Effector memory CD4-positive, alpha-beta T cell (primary cell): ENCODE results near the gene TLK1.
"Not testable (repeated sequence)": the region's sequence is repeated elsewhere in the genome, so short reads cannot be mapped to it uniquely, and the experiment has no call there.

Experiments used
- DNase-seq, 3 donors: peaks; one replicate each; pipeline ENCODE4 v3.0.0-alpha.2; 2020
- H3K27ac ChIP-seq: 2 replicates; pipeline ENCODE4 v1.7.0; 2013; ENCODE audit warnings: mild to moderate bottlenecking, low read length, moderate library complexity; ENCODE audit not compliant: insufficient read depth, poor library complexity, severe bottlenecking
- H3K27me3 ChIP-seq: replicated peaks from 2 replicates; pipeline ENCODE4 v1.7.0; 2013; ENCODE audit warnings: mild to moderate bottlenecking, low read length; ENCODE audit not compliant: insufficient read depth, control insufficient read depth, poor library complexity, severe bottlenecking
- H3K36me3 ChIP-seq: 2 replicates; pipeline ENCODE4 v1.7.0; 2013; ENCODE audit warnings: mild to moderate bottlenecking, low read length, moderate library complexity; ENCODE audit not compliant: control insufficient read depth, insufficient read depth
- H3K4me1 ChIP-seq: 2 replicates; pipeline ENCODE4 v1.7.0; 2013; ENCODE audit warnings: low read length, mild to moderate bottlenecking; ENCODE audit not compliant: control insufficient read depth, insufficient read depth, poor library complexity, severe bottlenecking
- H3K4me3 ChIP-seq: 2 replicates; pipeline ENCODE4 v1.7.0; 2013; ENCODE audit warnings: low read length, low read depth, mild to moderate bottlenecking; ENCODE audit not compliant: insufficient read depth, poor library complexity, severe bottlenecking
- H3K9me3 ChIP-seq: 2 replicates; pipeline ENCODE4 v1.7.0; 2013; ENCODE audit warnings: mild to moderate bottlenecking, low read length, moderate library complexity; ENCODE audit not compliant: control insufficient read depth

TLK1 gene

DNA sequence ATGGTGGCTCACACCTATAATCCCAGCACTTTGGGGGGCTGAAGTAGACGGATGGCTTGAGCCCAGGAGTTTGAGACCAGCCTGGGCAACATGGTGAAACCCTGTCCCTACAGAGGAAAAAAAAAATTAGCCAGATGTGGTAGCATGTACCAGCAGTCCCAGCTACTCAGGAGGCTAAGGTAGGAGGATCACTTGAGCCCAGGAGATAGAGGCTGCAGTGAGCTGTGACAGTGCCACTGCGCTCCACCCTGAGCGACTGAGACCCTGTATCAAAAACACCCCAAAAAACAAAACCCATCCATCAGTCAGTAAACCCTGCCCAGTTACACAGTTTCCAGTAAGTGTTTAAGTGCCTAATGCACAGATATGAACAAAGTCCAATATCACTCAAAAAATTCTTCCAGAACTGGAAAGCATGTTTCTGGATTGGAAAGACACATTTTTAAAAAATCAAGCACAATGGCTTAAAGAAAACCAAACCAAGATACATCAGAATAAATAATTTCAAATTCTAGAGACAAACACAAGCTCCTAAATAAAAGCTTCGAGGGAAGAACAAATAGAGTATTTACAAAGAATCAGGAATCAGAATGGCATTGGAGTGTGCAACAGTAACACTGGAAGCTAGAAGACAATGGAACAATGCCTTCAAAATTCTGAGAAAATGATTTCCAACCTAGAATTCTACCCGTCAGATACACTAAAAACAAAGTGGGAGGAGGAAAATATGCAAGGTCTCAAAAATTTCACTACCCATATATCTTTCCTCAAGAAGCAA is 72.4 kb downstream of the TLK1 start:
- Histone ChIP-seq H3K4me1 (peaks cover 10% of the 10 kb centered on the region), H3K27ac (peak overlapping the region; percentile 6), H3K27me3 (no peaks in the 10 kb centered on the region), H3K4me3 (no peak overlapping the region), H3K9me3 (no peaks in the 10 kb centered on the region), H3K36me3 (peaks cover 14% of the 10 kb centered on the region)
- no peak for DNase-seq

DNA sequence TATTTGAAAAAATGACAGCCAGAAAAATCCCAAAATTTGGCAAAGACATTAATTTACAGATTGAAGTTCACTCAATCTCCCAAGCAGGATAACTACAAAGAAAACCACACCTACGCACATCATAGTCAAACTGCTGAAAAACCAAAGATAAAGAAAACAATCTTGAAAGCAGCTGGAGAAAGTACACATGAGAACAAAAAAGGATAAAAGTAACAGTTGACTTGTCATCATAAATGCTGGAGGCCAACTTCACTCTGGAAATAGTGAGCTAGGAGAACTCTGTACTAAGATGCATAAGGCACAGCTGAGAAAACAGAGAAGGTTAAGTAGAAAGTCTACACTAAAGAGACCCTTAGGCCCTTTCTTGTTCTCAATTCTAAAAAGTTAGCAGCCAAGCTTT is 73.1 kb downstream of the TLK1 start:
- no peaks in the 10 kb centered on the region for H3K27me3 ChIP-seq
- no peak for DNase-seq
- H3K36me3 ChIP-seq: peaks cover 14% of the 10 kb centered on the region
- H3K4me1 ChIP-seq: peaks cover 10% of the 10 kb centered on the region
- H3K4me3 ChIP-seq: no peak overlapping the region
- H3K27ac ChIP-seq: peak overlapping the region; percentile 6
- no peaks in the 10 kb centered on the region for H3K9me3 ChIP-seq

DNA sequence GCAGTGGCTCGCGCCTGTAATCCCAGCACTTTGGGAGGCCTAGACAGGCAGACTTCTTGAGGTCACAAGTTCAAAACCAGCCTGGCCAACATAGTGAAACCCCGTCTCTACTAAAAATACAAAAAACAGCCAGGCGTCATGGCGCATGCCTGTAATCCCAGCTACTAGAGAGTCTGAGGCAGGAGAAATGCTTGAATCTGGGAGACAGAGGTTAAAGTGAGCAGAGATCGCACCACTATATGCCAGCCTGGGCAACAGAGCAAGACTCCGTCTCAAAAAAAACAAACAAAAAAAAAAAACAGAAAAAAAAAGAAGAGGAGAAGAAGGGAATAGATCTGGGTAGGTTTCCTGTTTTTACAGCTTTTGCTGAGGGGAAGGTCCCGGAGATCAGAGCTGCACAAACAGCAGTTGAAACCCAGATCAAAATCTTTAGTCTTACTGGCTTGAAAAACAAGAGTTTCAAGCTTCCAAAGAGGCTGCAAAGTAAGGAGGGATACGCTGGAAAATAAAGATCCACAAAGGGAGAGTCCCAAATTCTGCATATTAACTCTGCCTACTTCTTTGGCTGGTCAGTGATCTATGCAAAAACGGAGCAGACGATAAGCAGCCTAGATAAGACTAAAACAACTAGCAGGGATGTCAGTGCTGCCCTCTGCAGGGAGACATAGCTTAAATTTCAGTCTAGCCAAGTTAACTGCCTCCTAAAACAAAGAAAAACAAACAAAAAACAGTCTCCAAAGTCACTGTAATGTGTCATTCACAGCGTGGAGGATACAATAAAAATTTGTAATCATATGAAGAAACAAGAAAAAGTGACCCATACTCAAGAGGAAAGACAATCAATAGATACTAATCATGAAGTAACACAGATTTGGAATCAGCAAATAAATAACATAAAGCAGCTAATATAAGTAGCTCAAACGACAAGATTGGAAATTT is 74.1 kb downstream of the TLK1 start:
- peaks cover 6% of the 10 kb centered on the region for H3K36me3 ChIP-seq
- peaks cover 10% of the 10 kb centered on the region for H3K4me1 ChIP-seq
- H3K9me3 ChIP-seq: no peaks in the 10 kb centered on the region
- peak overlapping the region; percentile 15 for H3K4me3 ChIP-seq
- no peaks in the 10 kb centered on the region for H3K27me3 ChIP-seq
- H3K27ac ChIP-seq: peak overlapping the region; percentile 43
- peak in 2 of 3 donors; percentile 11 to 25 for DNase-seq

DNA sequence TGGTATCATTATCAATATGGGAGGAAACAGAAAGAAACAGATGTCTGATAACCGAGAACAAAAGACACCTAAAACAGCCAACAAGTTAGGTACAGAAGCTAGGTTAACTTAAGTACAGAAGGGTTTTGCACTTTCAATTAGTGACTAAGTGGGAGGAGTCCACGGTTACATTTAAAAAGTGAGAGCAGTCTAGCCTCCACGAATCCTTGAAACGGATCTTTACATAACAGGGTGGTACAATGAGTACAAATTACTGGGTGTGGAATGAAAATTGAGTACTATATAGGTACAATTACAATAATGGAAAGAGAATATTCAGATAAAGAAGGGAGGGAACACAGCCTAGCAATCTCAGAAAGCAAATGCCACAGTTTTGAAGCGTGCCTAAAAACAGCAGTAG is 76.6 kb downstream of the TLK1 start:
- Histone ChIP-seq H3K36me3 (peaks cover 3% of the 10 kb centered on the region), H3K27me3 (no peaks in the 10 kb centered on the region), H3K4me1 (peaks cover 10% of the 10 kb centered on the region), H3K4me3 (no peak overlapping the region), H3K9me3 (no peaks in the 10 kb centered on the region), H3K27ac (no peak overlapping the region)
- no peak for DNase-seq

DNA sequence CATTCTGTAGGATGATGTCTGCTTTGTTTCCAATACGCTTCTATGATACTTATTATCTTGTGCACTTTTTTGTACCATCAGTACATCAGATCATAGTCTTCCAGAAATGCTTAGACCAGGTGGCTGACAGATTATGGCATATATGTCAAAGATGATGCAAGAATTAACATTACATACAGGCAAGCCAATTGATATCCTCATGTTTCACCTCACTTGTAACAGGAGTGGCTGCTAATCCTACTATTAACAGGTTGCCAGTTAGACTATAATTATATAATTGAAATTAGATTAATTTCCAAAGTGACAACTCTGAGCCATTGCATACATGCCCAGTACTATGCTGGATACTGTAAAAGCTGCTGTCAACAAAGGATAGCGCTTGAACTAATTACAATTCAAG is 77.2 kb downstream of the TLK1 start:
- no peaks in the 10 kb centered on the region for H3K27me3 ChIP-seq
- no peaks in the 10 kb centered on the region for H3K9me3 ChIP-seq
- no peak overlapping the region for H3K4me3 ChIP-seq
- no peak for DNase-seq
- H3K4me1 ChIP-seq: peaks cover 10% of the 10 kb centered on the region
- no peak overlapping the region for H3K27ac ChIP-seq
- H3K36me3 ChIP-seq: peaks cover 9% of the 10 kb centered on the region

DNA sequence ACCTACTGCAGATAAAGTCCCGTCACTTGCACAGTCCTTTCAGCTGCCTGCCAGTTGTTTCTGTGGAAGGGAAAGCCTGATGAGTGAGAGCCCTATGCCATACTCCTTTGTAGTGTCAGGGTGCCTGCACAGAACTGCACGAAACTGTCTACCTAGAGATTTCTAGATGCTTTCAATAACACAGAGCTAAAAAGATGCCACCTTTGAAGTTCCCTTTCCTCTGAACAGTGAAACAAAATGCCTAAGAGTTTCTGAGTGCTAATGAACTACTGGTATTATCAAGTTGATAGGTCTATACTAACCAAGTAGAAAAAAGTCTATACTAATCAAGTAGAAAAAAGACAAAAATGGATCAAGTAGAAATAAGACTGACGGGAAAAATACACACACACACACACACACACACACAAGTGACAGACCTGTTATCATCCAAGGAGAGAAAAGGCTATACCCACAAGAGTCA is 79.0 kb downstream of the TLK1 start:
- Histone ChIP-seq H3K4me1 (peaks cover 10% of the 10 kb centered on the region), H3K27me3 (no peaks in the 10 kb centered on the region), H3K9me3 (no peaks in the 10 kb centered on the region), H3K4me3 (no peak overlapping the region), H3K27ac (no peak overlapping the region), H3K36me3 (peaks cover 10% of the 10 kb centered on the region)
- no peak for DNase-seq

DNA sequence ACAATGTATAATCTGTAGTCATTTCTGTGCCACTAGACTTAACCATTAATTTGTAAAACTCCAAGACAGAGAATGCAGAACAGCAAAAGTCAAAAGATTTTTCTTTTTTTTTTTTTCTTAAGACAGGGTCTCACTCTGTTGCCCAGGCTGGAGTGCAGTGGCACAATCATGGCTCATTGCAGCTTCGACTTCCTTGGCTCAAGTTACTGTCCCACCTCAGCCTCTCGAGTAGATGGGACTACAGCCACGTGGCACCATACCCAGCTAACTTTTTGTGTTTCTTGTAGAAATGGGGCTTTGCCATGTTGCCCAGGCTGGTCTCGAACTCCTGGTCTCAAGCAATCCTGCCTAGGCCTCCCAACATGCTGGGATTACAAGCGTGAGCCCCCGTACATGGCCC is 80.1 kb downstream of the TLK1 start:
- peaks cover 10% of the 10 kb centered on the region for H3K36me3 ChIP-seq
- no peak for DNase-seq

DNA sequence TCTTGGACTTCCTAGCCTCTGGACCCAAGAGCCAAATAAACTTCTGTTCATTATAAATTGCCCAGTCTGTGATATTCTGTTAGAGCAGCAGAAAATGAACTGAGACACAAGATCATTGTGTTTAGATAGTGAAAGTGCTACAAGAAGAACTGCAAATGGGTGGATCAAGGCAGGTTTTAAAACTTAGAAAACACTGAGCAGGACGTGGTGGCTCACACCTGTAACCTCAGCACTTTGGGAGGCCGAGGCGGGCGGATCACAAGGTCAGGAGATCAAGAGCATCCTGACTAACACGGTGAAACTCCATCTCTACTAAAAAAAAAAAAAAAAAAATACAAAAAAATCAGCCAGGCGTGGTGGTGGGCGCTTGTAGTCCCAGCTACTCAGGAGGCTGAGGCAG is 84.3 kb downstream of the TLK1 start:
- H3K36me3 ChIP-seq: peaks cover 17% of the 10 kb centered on the region
- not testable (repeated sequence) for H3K27me3 ChIP-seq, H3K9me3 ChIP-seq, H3K4me1 ChIP-seq, DNase-seq, H3K4me3 ChIP-seq, H3K27ac ChIP-seq

More for the DNA sequence above, 80.1 kb downstream of the TLK1 start:
- H3K4me1 ChIP-seq: peaks cover 10% of the 10 kb centered on the region
- H3K4me3 ChIP-seq: no peak overlapping the region
- no peaks in the 10 kb centered on the region for H3K27me3 ChIP-seq
- H3K9me3 ChIP-seq: no peaks in the 10 kb centered on the region
- H3K27ac ChIP-seq: no peak overlapping the region

DNA sequence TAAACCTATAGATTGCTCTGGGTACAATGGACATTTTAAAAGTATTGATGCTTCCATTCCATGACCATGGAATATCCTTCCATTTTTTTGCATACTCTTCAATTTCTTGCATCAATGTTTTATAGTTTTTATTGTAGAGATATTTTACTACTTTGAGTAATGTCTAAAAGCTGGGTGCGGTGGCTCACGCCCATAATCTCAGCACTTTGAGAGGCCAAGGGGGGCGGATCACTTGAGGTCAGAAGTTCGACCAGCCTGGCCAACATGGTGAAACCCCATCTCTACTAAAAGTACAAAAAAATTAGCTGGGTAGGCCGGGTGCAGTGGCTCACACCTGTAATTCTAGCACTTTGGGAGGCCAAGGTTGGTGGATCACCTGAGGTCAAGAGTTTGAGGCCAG is 88.5 kb downstream of the TLK1 start:
- Histone ChIP-seq H3K27me3 (no peaks in the 10 kb centered on the region), H3K9me3 (no peaks in the 10 kb centered on the region), H3K36me3 (peaks cover 8% of the 10 kb centered on the region), H3K27ac (no peak overlapping the region), H3K4me3 (no peak overlapping the region), H3K4me1 (no peaks in the 10 kb centered on the region)
- no peak for DNase-seq
